ENCODE measurements around the gene RASSF6. TPM values are rescaled to one million over a fixed set of nuclear protein-coding genes. Genes with fewer than 3 reads are reported as not detected.

The RASSF6 gene
- total and polyA plus RNA-seq, 11 donors = 0.11 TPM; not detected in 10

DNA sequence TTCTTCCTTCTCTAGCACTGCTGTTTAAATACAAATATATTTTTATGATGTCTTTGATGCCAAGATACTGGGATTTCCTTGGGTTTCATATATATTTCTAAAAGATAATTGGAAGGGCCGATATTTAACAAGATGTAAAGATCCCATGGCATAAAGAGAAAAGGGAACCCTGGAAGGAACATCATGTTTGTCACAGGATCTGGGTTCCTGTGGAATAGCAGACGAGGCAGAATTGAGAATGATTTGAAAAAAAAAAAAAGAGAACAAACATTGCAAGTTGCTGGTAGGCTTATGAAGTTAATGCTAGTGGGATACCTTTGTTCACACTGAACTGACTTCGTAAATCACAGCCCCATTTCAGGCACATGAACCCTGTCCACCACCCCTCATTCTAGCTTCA is 33.6 kb downstream of the RASSF6 start:
- 71 to 86% (median 75%) methylated on average over 3 of the region's 3 CpGs for WGBS, 4 donors
- Histone ChIP-seq H3K4me3 (no peak overlapping the region), H3K36me3 (no peaks in the 10 kb centered on the region), H3K9me3 (no peaks in the 10 kb centered on the region), H3K4me1 (no peaks in the 10 kb centered on the region), H3K27ac (no peak overlapping the region), H3K27me3 (no peaks in the 10 kb centered on the region)
- TF ChIP-seq POLR2A (IDR thresholded peaks at IDR 0.05) = no peak
- TF ChIP-seq, protein P1, sequence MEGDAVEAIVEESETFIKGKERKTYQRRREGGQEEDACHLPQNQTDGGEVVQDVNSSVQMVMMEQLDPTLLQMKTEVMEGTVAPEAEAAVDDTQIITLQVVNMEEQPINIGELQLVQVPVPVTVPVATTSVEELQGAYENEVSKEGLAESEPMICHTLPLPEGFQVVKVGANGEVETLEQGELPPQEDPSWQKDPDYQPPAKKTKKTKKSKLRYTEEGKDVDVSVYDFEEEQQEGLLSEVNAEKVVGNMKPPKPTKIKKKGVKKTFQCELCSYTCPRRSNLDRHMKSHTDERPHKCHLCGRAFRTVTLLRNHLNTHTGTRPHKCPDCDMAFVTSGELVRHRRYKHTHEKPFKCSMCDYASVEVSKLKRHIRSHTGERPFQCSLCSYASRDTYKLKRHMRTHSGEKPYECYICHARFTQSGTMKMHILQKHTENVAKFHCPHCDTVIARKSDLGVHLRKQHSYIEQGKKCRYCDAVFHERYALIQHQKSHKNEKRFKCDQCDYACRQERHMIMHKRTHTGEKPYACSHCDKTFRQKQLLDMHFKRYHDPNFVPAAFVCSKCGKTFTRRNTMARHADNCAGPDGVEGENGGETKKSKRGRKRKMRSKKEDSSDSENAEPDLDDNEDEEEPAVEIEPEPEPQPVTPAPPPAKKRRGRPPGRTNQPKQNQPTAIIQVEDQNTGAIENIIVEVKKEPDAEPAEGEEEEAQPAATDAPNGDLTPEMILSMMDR (IDR thresholded peaks at IDR 0.05) = no peak
- ATAC-seq = no peak
- no peak for DNase-seq
- intact Hi-C loops (cut with DNase I) = no loop called here

DNA sequence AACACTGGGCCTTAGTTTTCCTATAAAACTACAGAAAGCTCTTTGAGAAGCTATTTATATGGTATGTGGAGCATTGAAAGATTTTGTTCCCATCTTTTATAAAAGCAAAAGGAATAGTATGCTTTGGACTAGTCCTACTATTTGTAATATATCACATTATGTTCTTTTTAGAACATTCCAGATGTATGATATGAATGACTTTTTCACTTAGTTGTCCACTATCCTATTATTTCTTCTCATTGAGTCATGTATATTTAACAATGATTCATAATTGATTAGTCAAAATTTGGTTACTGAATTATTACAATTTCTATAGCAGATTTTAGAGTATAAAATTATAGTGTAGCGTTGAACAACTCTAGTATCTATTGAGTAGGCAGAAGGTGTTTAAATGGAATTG is 34.2 kb downstream of the RASSF6 start:
- no peak overlapping the region for H3K4me3 ChIP-seq
- no peaks in the 10 kb centered on the region for H3K9me3 ChIP-seq
- H3K4me1 ChIP-seq = no peaks in the 10 kb centered on the region
- peaks cover 0 to 3% (median 0%) of the 10 kb centered on the region in 9 donors for H3K27me3 ChIP-seq
- ATAC-seq (no peak), DNase-seq (no peak)
- 91 to 100% (median 94%) methylated on average over 1 of the region's 1 CpG for WGBS, 4 donors
- intact Hi-C loops (cut with DNase I) = no loop called here
- TF ChIP-seq, protein P1 (IDR thresholded peaks at IDR 0.05) = no peak
- no peak for TF ChIP-seq POLR2A (IDR thresholded peaks at IDR 0.05)
- no peaks in the 10 kb centered on the region for H3K36me3 ChIP-seq
- H3K27ac ChIP-seq = no peak overlapping the region

DNA sequence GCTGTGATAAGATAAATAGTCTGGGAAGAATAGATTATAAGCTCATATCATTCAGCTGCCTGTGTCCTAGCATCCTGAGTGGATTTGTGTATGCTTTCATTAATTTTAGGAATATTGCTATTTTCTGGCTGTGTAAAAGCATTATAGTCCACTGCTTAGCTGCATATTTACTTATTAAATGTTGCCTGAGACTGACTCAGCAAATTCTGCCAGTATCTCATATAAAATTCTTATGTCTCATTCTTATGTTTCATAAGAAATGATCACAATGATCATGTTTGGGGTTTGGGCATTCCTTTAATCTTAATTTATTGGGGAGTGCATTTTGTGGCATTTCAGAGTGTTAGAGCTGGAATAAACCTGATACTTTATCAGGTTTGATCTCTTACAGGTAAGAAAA is 34.9 kb downstream of the RASSF6 start:
- intact Hi-C loops (cut with DNase I) = no loop called here
- TF ChIP-seq, protein P1 (IDR thresholded peaks at IDR 0.05) = no peak
- no peak for TF ChIP-seq POLR2A (IDR thresholded peaks at IDR 0.05)
- Histone ChIP-seq H3K36me3 (no peaks in the 10 kb centered on the region), H3K4me1 (no peaks in the 10 kb centered on the region), H3K27me3 (peaks cover 0 to 3% (median 0%) of the 10 kb centered on the region in 9 donors), H3K27ac (no peak overlapping the region), H3K4me3 (no peak overlapping the region), H3K9me3 (no peaks in the 10 kb centered on the region)
- DNase-seq = no peak
- ATAC-seq = no peak

DNA sequence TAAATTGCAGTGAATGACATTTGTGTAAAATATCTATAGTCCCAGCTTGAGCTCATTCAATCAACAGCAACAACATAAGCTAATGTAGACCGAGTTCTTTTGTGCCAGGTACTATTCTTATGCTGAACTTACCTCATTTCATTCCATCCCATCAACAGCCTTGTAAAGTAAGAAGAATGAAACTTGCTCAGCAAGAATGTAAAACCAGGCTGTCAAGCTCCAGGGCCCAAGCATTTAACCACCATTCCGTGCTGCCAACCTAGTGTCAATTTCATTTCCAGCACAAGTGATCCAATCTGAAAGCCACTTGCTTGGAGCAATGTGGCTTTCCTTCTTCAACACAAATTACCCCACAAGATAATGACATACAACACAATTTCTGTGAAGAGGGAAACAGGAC is 36.6 kb downstream of the RASSF6 start:
- TF ChIP-seq POLR2A (IDR thresholded peaks at IDR 0.05) = no peak
- TF ChIP-seq, protein P1 (IDR thresholded peaks at IDR 0.05) = no peak
- 39 to 55% (median 45%) methylated on average over 2 of the region's 2 CpGs for WGBS, 4 donors
- Histone ChIP-seq H3K9me3 (no peaks in the 10 kb centered on the region), H3K36me3 (no peaks in the 10 kb centered on the region), H3K27ac (no peak overlapping the region), H3K27me3 (peaks cover 0 to 3% (median 0%) of the 10 kb centered on the region in 9 donors), H3K4me3 (no peak overlapping the region), H3K4me1 (no peaks in the 10 kb centered on the region)
- ATAC-seq (no peak), DNase-seq (no peak)
- intact Hi-C loops (cut with DNase I) = no loop called here

Data from heart left ventricle (tissue), 16 donors.